ENCODE measurements around the gene GPR141. TPM values are rescaled to one million over a fixed set of nuclear protein-coding genes. Genes with fewer than 3 reads are reported as not detected.

The GPR141 gene
- total and polyA plus RNA-seq, 2 experiments from 2014 or later = 0.51 TPM; not detected in 1

- Histone ChIP-seq H3K27ac (peak overlapping the region; percentile 45), H3K27me3 (no peaks in the 10 kb centered on the region), H3K9me3 (ENCODE audit: low read depth) (no peaks in the 10 kb centered on the region), H3K36me3 (no peaks in the 10 kb centered on the region), H3K4me3 (no peak overlapping the region), H3K4me1 (ENCODE audit: low read depth) (peaks cover 44% of the 10 kb centered on the region)
- TF ChIP-seq, protein P1, sequence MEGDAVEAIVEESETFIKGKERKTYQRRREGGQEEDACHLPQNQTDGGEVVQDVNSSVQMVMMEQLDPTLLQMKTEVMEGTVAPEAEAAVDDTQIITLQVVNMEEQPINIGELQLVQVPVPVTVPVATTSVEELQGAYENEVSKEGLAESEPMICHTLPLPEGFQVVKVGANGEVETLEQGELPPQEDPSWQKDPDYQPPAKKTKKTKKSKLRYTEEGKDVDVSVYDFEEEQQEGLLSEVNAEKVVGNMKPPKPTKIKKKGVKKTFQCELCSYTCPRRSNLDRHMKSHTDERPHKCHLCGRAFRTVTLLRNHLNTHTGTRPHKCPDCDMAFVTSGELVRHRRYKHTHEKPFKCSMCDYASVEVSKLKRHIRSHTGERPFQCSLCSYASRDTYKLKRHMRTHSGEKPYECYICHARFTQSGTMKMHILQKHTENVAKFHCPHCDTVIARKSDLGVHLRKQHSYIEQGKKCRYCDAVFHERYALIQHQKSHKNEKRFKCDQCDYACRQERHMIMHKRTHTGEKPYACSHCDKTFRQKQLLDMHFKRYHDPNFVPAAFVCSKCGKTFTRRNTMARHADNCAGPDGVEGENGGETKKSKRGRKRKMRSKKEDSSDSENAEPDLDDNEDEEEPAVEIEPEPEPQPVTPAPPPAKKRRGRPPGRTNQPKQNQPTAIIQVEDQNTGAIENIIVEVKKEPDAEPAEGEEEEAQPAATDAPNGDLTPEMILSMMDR (IDR thresholded peaks at IDR 0.05; ENCODE audit: low read depth, low read length) = no peak
- no peak for DNase-seq (ENCODE audit: low read depth in 1 of 2, low spot score in 1 of 2)
These were observed 70.0 kb downstream of the GPR141 start for GRCh38 chr7:37753398-37754050.

DNA sequence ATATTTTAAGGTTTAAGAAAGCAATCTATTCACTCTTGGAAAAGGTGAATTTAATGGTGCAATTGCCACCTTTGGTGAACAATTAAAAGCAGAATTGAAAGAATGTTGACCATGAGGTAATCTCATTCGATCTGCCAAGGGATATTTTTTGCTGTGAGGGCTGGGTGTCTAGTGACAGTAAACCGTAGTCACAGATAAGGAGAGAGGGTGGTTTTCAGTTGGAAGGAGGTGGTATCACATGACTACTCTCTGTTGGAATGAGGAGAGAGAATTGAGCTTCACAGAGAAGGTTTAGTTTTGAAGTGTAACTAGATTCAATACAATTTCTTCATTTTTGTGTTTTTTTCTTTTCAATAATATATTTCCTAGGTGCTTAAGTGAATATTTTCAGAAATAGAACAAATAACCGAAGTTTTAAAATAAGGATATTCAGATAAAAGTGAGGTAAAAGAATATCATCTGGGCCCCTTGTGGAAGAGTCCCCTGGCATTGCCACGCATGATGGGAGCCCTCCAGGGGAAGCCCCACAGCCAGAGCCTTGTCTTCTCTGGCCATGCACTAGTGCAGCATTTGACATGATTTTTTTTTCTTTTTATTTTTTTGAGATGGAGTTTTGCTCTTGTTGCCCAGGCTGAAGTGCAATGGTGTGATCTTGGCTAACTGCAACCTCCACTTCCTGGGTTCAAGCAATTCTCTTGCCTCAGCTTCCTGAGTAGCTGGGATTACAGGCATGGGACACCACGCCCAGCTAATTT, 73.4 kb downstream of the GPR141 start:
- no peak overlapping the region for H3K27ac ChIP-seq
- no peaks in the 10 kb centered on the region for H3K9me3 ChIP-seq (ENCODE audit: low read depth)
- peaks cover 39% of the 10 kb centered on the region for H3K4me1 ChIP-seq (ENCODE audit: low read depth)
- H3K4me3 ChIP-seq = no peak overlapping the region
- no peaks in the 10 kb centered on the region for H3K36me3 ChIP-seq
- no peaks in the 10 kb centered on the region for H3K27me3 ChIP-seq
- no peak for DNase-seq (ENCODE audit: low read depth in 1 of 2, low spot score in 1 of 2)
- TF ChIP-seq, protein P1 (IDR thresholded peaks at IDR 0.05; ENCODE audit: low read depth, low read length) = no peak

GRCh38 chr7:37757563-37757962, 74.0 kb downstream of the GPR141 start:
- Histone ChIP-seq H3K9me3 (ENCODE audit: low read depth) (no peaks in the 10 kb centered on the region), H3K4me3 (no peak overlapping the region), H3K27me3 (no peaks in the 10 kb centered on the region), H3K27ac (no peak overlapping the region), H3K4me1 (ENCODE audit: low read depth) (peaks cover 33% of the 10 kb centered on the region), H3K36me3 (no peaks in the 10 kb centered on the region)
- DNase-seq (ENCODE audit: low read depth in 1 of 2, low spot score in 1 of 2) = no peak
- TF ChIP-seq, protein P1 (IDR thresholded peaks at IDR 0.05; ENCODE audit: low read depth, low read length) = no peak

GRCh38 chr7:37758501-37759045, 75.0 kb downstream of the GPR141 start:
- H3K4me3 ChIP-seq = no peak overlapping the region
- H3K36me3 ChIP-seq = no peaks in the 10 kb centered on the region
- no peaks in the 10 kb centered on the region for H3K9me3 ChIP-seq (ENCODE audit: low read depth)
- DNase-seq (ENCODE audit: low read depth in 1 of 2, low spot score in 1 of 2) = no peak
- H3K27ac ChIP-seq = no peak overlapping the region
- H3K27me3 ChIP-seq = no peaks in the 10 kb centered on the region
- TF ChIP-seq, protein P1 (IDR thresholded peaks at IDR 0.05; ENCODE audit: low read depth, low read length) = no peak
- peaks cover 23% of the 10 kb centered on the region for H3K4me1 ChIP-seq (ENCODE audit: low read depth)

DNA sequence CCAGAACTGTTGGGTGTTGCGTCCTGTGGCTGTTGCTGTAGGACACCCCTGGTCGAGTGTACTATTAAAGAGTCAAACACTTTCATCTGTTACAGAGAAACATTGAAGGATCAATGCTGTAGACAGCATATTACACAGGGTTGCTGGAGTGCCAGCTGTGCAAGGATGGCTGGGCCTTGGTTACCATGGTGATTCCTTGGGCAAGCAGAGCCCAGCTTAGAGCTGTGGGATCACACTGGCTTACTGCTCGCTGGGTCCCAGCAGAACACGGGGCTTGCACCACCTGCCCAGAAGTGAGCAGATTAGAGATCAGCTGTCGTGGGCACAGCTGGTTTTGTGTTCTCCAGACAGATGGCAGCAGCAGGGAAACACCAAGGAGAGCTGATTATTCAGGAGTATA, 76.0 kb downstream of the GPR141 start:
- Histone ChIP-seq H3K36me3 (no peaks in the 10 kb centered on the region), H3K4me1 (ENCODE audit: low read depth) (peaks cover 14% of the 10 kb centered on the region), H3K27me3 (no peaks in the 10 kb centered on the region), H3K9me3 (ENCODE audit: low read depth) (no peaks in the 10 kb centered on the region), H3K4me3 (no peak overlapping the region), H3K27ac (no peak overlapping the region)
- DNase-seq (ENCODE audit: low read depth in 1 of 2, low spot score in 1 of 2) = no peak
- TF ChIP-seq, protein P1 (IDR thresholded peaks at IDR 0.05; ENCODE audit: low read depth, low read length) = no peak

All from cardiac muscle cell (in vitro differentiated cells and primary cell).